ENCODE results near the gene TEF. TPM values are rescaled to one million over a fixed set of nuclear protein-coding genes. Genes with fewer than 3 reads are reported as not detected.
A peak's percentile ranks its signal among the peaks of the same experiment; 100 is the strongest.

TEF gene
- total and polyA plus RNA-seq, 7 donors: 2.0 to 23.9 (median 11.7) TPM

GRCh38 chr22:41382098-41382578, 396 bp downstream of the TEF start:
- intact Hi-C loops (cut with DNase I): no loop called here
- DNase-seq (peak; percentile 79 to 89), ATAC-seq (peak; percentile 57 to 64 (median 60))
- Histone ChIP-seq H3K4me3 (peak overlapping the region; percentile 88), H3K9me3 (no peaks in the 10 kb centered on the region), H3K27me3 (ENCODE audit: insufficient read depth in 3 of 3, low read length in 2 of 3) (no peaks in the 10 kb centered on the region), H3K27ac (peak overlapping the region; percentile 98), H3K36me3 (ENCODE audit: insufficient read depth in 1 of 2, low read depth in 1 of 2) (no peaks in the 10 kb centered on the region), H3K4me1 (peaks cover 20% of the 10 kb centered on the region)
- 0 to 3% (median 1%) methylated on average over 15 to 35 of the region's 35 CpGs for WGBS, 3 donors
- TF ChIP-seq CTCF (IDR thresholded peaks at IDR 0.05): no peak

GRCh38 chr22:41382610-41383009, 868 bp downstream of the TEF start:
- Histone ChIP-seq H3K4me1 (peaks cover 20% of the 10 kb centered on the region), H3K36me3 (ENCODE audit: insufficient read depth in 1 of 2, low read depth in 1 of 2) (peaks cover 0 to 4% of the 10 kb centered on the region in 2 donors), H3K27me3 (ENCODE audit: insufficient read depth in 3 of 3, low read length in 2 of 3) (no peaks in the 10 kb centered on the region), H3K9me3 (no peaks in the 10 kb centered on the region), H3K4me3 (peak overlapping the region; percentile 88), H3K27ac (peak overlapping the region; percentile 98)
- WGBS, 3 donors: 8 to 23% (median 11%) methylated on average over 19 of the region's 19 CpGs
- intact Hi-C loops (cut with DNase I): no loop called here
- DNase-seq (peak; percentile 43 to 69), ATAC-seq (no peak)
- TF ChIP-seq CTCF (IDR thresholded peaks at IDR 0.05): no peak

GRCh38 chr22:41383085-41383484, 1.3 kb downstream of the TEF start:
- ATAC-seq (no peak), DNase-seq (no peak)
- Histone ChIP-seq H3K27ac (peak overlapping the region; percentile 98), H3K9me3 (no peaks in the 10 kb centered on the region), H3K4me1 (peaks cover 20% of the 10 kb centered on the region), H3K27me3 (ENCODE audit: insufficient read depth in 3 of 3, low read length in 2 of 3) (no peaks in the 10 kb centered on the region), H3K4me3 (peak overlapping the region; percentile 88), H3K36me3 (ENCODE audit: insufficient read depth in 1 of 2, low read depth in 1 of 2) (peaks cover 0 to 9% of the 10 kb centered on the region in 2 donors)
- 52 to 60% (median 53%) methylated on average over 5 of the region's 5 CpGs for WGBS, 3 donors
- TF ChIP-seq CTCF (IDR thresholded peaks at IDR 0.05): no peak
- intact Hi-C loops (cut with DNase I): no loop called here

- intact Hi-C loops (cut with DNase I): no loop called here
- Histone ChIP-seq H3K4me1 (peaks cover 20% of the 10 kb centered on the region), H3K9me3 (no peaks in the 10 kb centered on the region), H3K27ac (peak overlapping the region; percentile 50), H3K36me3 (ENCODE audit: insufficient read depth in 1 of 2, low read depth in 1 of 2) (peaks cover 0 to 20% of the 10 kb centered on the region in 2 donors), H3K27me3 (ENCODE audit: insufficient read depth in 3 of 3, low read length in 2 of 3) (no peaks in the 10 kb centered on the region), H3K4me3 (no peak overlapping the region)
- no peak for ATAC-seq
- TF ChIP-seq CTCF (IDR thresholded peaks at IDR 0.05): no peak
- no peak for DNase-seq
Measured at GRCh38 chr22:41384128-41384527, 2.4 kb downstream of the TEF start.

GRCh38 chr22:41387341-41387740, 5.6 kb downstream of the TEF start:
- Histone ChIP-seq H3K4me3 (no peak overlapping the region), H3K9me3 (no peaks in the 10 kb centered on the region), H3K36me3 (ENCODE audit: insufficient read depth in 1 of 2, low read depth in 1 of 2) (peaks cover 0 to 50% of the 10 kb centered on the region in 2 donors), H3K27me3 (ENCODE audit: insufficient read depth in 3 of 3, low read length in 2 of 3) (no peaks in the 10 kb centered on the region), H3K27ac (no peak overlapping the region), H3K4me1 (peaks cover 14% of the 10 kb centered on the region)
- ATAC-seq: no peak
- TF ChIP-seq CTCF (IDR thresholded peaks at IDR 0.05): no peak
- intact Hi-C loops (cut with DNase I): no loop called here
- 85 to 93% (median 87%) methylated on average over 7 of the region's 7 CpGs for WGBS, 3 donors
- no peak for DNase-seq
